SK-N-SH (cell line): ENCODE results near the gene WDHD1. TPM values are rescaled to one million over a fixed set of nuclear protein-coding genes. Genes with fewer than 3 reads are reported as not detected.

Source experiments
- CTCF ChIA-PET: fragments of 300-600, 350-600 bp; formaldehyde crosslinking; extraction: SDS; loops from one replicate; lab custom pipeline; 2021; lab: Yijun Ruan, JAX
- POLR2A ChIA-PET: fragments of 350-600 bp; sonication (Branson Sonifier 250); formaldehyde crosslinking; extraction: SDS; loops from one replicate; lab custom pipeline; 2020; ENCODE audit warnings: antibody characterized with exemption, inconsistent platforms; lab: Yijun Ruan, JAX
- DNase-seq: peaks from one replicate; pipeline ENCODE4 v3.0.0; 2012
- H2AFZ ChIP-seq: fragments of 200-600 bp; sonication (generic); 2 replicates; pipeline ENCODE4 v1.8.1; 2016; ENCODE audit warnings: antibody characterized with exemption, mild to moderate bottlenecking, low read depth
- H3F3A ChIP-seq: fragments of 200-600 bp; sonication (generic); replicated peaks from 2 replicates; pipeline ENCODE3; 2016; ENCODE audit warnings: antibody characterized with exemption, mild to moderate bottlenecking; ENCODE audit not compliant: insufficient read depth
- H3K27ac ChIP-seq, 2 experiments: fragments of 200-500 bp in 1 of 2; fragments of 200-600 bp in 1 of 2; sonication (Bioruptor generic) in 1 of 2; sonication (generic), shearing (Covaris generic) in 1 of 2; 2 replicates each; pipeline versions ENCODE4 v1.5.1 to v1.6.1; 2014 to 2016; ENCODE audit warnings: low read depth in 2 of 2, inconsistent platforms in 1 of 2, low read length in 1 of 2, mild to moderate bottlenecking in 1 of 2, mixed read lengths in 1 of 2
- H3K27me3 ChIP-seq: fragments of 200-600 bp; sonication (generic), shearing (Covaris generic); 2 replicates; pipeline ENCODE4 v1.6.1; 2016; ENCODE audit warnings: mixed run types; ENCODE audit not compliant: insufficient read depth
- H3K36me3 ChIP-seq, 2 experiments: fragments of 200-500 bp in 1 of 2; fragments of 200-600 bp in 1 of 2; sonication (Bioruptor generic) in 1 of 2; sonication (generic) in 1 of 2; replicated peaks in 1 of 2; 2 replicates each; pipeline versions ENCODE3 to v1.5.1; 2014 to 2016; ENCODE audit warnings: low read length in 1 of 2, mild to moderate bottlenecking in 1 of 2; ENCODE audit not compliant: insufficient read depth in 2 of 2, control insufficient read depth in 1 of 2
- H3K4me1 ChIP-seq, 2 experiments: fragments of 200-500 bp in 1 of 2; fragments of 200-600 bp in 1 of 2; sonication (Bioruptor generic) in 1 of 2; sonication (generic), shearing (Covaris generic) in 1 of 2; 2 replicates each; pipeline versions ENCODE4 v1.5.1 to v1.6.1; 2014 to 2016; ENCODE audit warnings: low read depth in 1 of 2, low read length in 1 of 2, mixed run types in 1 of 2; ENCODE audit not compliant: insufficient read depth in 2 of 2, control insufficient read depth in 1 of 2
- H3K4me2 ChIP-seq: fragments of 200-600 bp; sonication (generic), shearing (Covaris generic); 2 replicates; pipeline ENCODE4 v1.6.1; 2017; ENCODE audit warnings: mixed run types
- H3K4me3 ChIP-seq, 2 experiments: fragments of 200-500 bp in 1 of 2; fragments of 200-600 bp in 1 of 2; sonication (Bioruptor generic) in 1 of 2; sonication (generic), shearing (Covaris generic) in 1 of 2; 2 replicates each; pipeline versions ENCODE4 v1.5.1 to v1.8.1; 2014 to 2016; ENCODE audit warnings: low read depth in 2 of 2, inconsistent platforms in 1 of 2, low read length in 1 of 2, mild to moderate bottlenecking in 1 of 2, mixed read lengths in 1 of 2, moderate library complexity in 1 of 2
- H3K79me2 ChIP-seq: fragments of 200-600 bp; sonication (generic); 2 replicates; pipeline ENCODE4 v1.8.1; 2017; ENCODE audit warnings: mild to moderate bottlenecking; ENCODE audit not compliant: insufficient read depth
- H3K9ac ChIP-seq: fragments of 200-600 bp; sonication (generic); 2 replicates; pipeline ENCODE4 v1.6.1; 2017; ENCODE audit warnings: mixed run types
- H3K9me2 ChIP-seq: fragments of 200-600 bp; sonication (generic); 2 replicates; pipeline ENCODE4 v1.6.1; 2017; ENCODE audit warnings: mixed run types
- H3K9me3 ChIP-seq: fragments of 200-600 bp; sonication (generic); 2 replicates; pipeline ENCODE4 v1.6.1; 2017; ENCODE audit warnings: mixed run types, mild to moderate bottlenecking, moderate library complexity
- H4K20me1 ChIP-seq: fragments of 200-600 bp; sonication (generic); 2 replicates; pipeline ENCODE4 v1.6.1; 2017; ENCODE audit warnings: mild to moderate bottlenecking, mixed run types; ENCODE audit not compliant: insufficient read depth
- FOSL2 ChIP-seq: IDR thresholded peaks from 2 replicates; pipeline ENCODE4 v1.4.0; 2012; ENCODE audit warnings: low read depth, mild to moderate bottlenecking, moderate library complexity, borderline replicate concordance
- GATA2 ChIP-seq: sonication (generic); formaldehyde crosslinking; IDR thresholded peaks from 2 replicates; pipeline ENCODE4 v1.5.0; 2020; ENCODE audit warnings: mild to moderate bottlenecking, missing genetic modification reagents
- JUND ChIP-seq: IDR thresholded peaks from 2 replicates; pipeline ENCODE4 v1.4.0; 2012
- NRF1 ChIP-seq: IDR thresholded peaks from 2 replicates; pipeline ENCODE4 v1.6.1; 2012; ENCODE audit warnings: low read depth, mild to moderate bottlenecking, low read length
- POLR2AphosphoS5 ChIP-seq: IDR thresholded peaks from 2 replicates; pipeline ENCODE4 v1.6.1; 2012; ENCODE audit warnings: low read depth, low read length
- RAD21 ChIP-seq: IDR thresholded peaks from 2 replicates; pipeline ENCODE4 v1.6.1; 2012; ENCODE audit warnings: mild to moderate bottlenecking, low read length
- RCOR1 ChIP-seq: fragments of 150-350 bp; IDR thresholded peaks from 2 replicates; pipeline ENCODE4 v1.6.1; 2017; ENCODE audit warnings: antibody characterized with exemption, low read length
- RXRA ChIP-seq: IDR thresholded peaks from 2 replicates; pipeline ENCODE4 v1.4.0; 2012; ENCODE audit warnings: low read depth, mild to moderate bottlenecking, borderline replicate concordance
- WGBS: methylation state at CpG from one replicate; pipeline ENCODE4 v1.1.6; 2017; ENCODE audit warnings: low lambda C conversion rate; 5-methylcytosine and 5-hydroxymethylcytosine counted together
- polyA plus RNA-seq, 3 experiments: library from polyadenylated mRNA; depleted of rRNA; stranded (reverse); fragments of >200 nt; gene quantifications; 2 replicates each; pipeline ENCODE4 v1.2.3, GENCODE V29; 2012
- TF ChIP-seq, protein P1 (sequence below): IDR thresholded peaks from 2 replicates; pipeline ENCODE4 v1.4.0; 2012; ENCODE audit warnings: low read depth
- TF ChIP-seq, protein P2 (sequence below): fragments of 200-600 bp; sonication (generic); IDR thresholded peaks from 2 replicates; pipeline ENCODE4 v1.6.1; 2017; ENCODE audit warnings: antibody characterized with exemption, mild to moderate bottlenecking, moderate library complexity
- TF ChIP-seq, protein P3 (sequence below): fragments of 150-350 bp; IDR thresholded peaks from 2 replicates; pipeline ENCODE4 v1.6.1; 2016; ENCODE audit warnings: mild to moderate bottlenecking, low read depth, low read length
- TF ChIP-seq, protein P4 (sequence below): IDR thresholded peaks from 2 replicates; pipeline ENCODE4; 2012

WDHD1 gene
- polyA plus RNA-seq, 1 of the 3 experiments (the other 2 are of a cell fraction), result 2.9 TPM

DNA sequence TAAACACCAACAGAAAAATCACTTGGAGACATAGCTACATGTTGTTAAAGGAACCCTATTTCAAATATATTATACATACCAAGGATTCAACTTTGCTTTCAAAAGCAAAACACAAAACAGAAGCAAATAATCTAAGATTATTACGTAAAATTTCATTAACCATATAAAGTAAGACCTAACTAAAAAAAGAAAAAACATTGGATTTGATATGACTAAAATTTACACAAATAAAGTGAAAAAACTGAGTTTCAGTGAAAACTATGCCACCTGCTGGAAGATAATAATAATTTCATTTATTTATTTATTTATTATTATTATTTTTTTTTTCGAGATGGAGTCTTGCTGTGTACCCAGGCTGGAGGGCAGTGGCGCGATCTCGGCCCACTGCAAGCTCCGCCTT is 45.2 kb downstream of the WDHD1 start:
- H3K9ac ChIP-seq, result no peak overlapping the region
- 71% methylated on average over 6 of the region's 6 CpGs for WGBS
- H2AFZ ChIP-seq, result no peak overlapping the region
- H3K4me1 ChIP-seq, result peaks cover 0 to 4% of the 10 kb centered on the region in 2 experiments; a peak in 1 of 4 replicates
- TF ChIP-seq, protein P1, sequence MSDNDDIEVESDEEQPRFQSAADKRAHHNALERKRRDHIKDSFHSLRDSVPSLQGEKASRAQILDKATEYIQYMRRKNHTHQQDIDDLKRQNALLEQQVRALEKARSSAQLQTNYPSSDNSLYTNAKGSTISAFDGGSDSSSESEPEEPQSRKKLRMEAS, result no peak
- no peak for TF ChIP-seq RCOR1
- TF ChIP-seq, protein P2, sequence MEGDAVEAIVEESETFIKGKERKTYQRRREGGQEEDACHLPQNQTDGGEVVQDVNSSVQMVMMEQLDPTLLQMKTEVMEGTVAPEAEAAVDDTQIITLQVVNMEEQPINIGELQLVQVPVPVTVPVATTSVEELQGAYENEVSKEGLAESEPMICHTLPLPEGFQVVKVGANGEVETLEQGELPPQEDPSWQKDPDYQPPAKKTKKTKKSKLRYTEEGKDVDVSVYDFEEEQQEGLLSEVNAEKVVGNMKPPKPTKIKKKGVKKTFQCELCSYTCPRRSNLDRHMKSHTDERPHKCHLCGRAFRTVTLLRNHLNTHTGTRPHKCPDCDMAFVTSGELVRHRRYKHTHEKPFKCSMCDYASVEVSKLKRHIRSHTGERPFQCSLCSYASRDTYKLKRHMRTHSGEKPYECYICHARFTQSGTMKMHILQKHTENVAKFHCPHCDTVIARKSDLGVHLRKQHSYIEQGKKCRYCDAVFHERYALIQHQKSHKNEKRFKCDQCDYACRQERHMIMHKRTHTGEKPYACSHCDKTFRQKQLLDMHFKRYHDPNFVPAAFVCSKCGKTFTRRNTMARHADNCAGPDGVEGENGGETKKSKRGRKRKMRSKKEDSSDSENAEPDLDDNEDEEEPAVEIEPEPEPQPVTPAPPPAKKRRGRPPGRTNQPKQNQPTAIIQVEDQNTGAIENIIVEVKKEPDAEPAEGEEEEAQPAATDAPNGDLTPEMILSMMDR, result peak; percentile 51
- no peak for TF ChIP-seq GATA2 (CRISPR knock-in tag)
- no peak for TF ChIP-seq FOSL2
- TF ChIP-seq RAD21, result peak; percentile 15; the same call in 1 of the 2 replicates
- TF ChIP-seq, protein P3, sequence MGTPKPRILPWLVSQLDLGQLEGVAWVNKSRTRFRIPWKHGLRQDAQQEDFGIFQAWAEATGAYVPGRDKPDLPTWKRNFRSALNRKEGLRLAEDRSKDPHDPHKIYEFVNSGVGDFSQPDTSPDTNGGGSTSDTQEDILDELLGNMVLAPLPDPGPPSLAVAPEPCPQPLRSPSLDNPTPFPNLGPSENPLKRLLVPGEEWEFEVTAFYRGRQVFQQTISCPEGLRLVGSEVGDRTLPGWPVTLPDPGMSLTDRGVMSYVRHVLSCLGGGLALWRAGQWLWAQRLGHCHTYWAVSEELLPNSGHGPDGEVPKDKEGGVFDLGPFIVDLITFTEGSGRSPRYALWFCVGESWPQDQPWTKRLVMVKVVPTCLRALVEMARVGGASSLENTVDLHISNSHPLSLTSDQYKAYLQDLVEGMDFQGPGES, result no peak
- no peak for TF ChIP-seq POLR2AphosphoS5
- TF ChIP-seq NRF1, result no peak
- TF ChIP-seq JUND, result no peak
- TF ChIP-seq, all 33 proteins: peak for 2
- Histone ChIP-seq H3K4me3 (no peak overlapping the region), H3K27ac (peak overlapping the region in 1 of 2 experiments; percentile 53; a peak in 1 of 4 replicates), H3K9me3 (no peaks in the 10 kb centered on the region), H3K36me3 (peaks cover 7 to 22% of the 10 kb centered on the region in 2 experiments), H3K27me3 (no peaks in the 10 kb centered on the region), H3F3A (peaks cover 17% of the 10 kb centered on the region), H3K79me2 (no peaks in the 10 kb centered on the region), H3K4me2 (no peak overlapping the region), H3K9me2 (no peaks in the 10 kb centered on the region), H4K20me1 (no peaks in the 10 kb centered on the region)
- POLR2A ChIA-PET, result no interaction called here
- peak; percentile 9 for DNase-seq
- CTCF ChIA-PET, result interaction anchor here (0.6 to 2.0 kb wide), 13 partner anchors 14 to 418 kb away, joined by 3 to 8 read pairs (median 3); no protein-coding TSS in a partner anchor

DNA sequence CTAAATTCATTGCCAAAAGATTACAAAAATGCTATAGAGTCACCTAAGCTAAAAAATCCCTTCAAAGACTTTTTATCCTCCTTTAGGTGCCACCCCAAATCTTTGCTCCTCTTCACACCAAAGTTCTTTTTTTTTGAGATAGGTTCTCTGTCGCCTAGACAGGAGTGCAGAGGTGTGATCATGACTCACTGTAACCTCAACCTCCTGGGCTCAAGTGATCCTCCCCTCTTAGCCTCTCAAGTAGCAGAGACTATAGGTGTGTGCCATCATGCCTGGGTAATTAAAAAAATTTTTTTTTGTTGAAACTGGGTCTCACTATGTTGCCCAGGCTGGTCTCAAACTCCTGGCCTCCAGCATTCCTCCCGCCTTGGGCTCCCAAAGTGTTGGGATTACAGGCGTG is 47.9 kb downstream of the WDHD1 start:
- H2AFZ ChIP-seq, result no peak overlapping the region
- WGBS, result 62% methylated on average over 3 of the region's 3 CpGs
- no peak for DNase-seq
- TF ChIP-seq, protein P4, sequence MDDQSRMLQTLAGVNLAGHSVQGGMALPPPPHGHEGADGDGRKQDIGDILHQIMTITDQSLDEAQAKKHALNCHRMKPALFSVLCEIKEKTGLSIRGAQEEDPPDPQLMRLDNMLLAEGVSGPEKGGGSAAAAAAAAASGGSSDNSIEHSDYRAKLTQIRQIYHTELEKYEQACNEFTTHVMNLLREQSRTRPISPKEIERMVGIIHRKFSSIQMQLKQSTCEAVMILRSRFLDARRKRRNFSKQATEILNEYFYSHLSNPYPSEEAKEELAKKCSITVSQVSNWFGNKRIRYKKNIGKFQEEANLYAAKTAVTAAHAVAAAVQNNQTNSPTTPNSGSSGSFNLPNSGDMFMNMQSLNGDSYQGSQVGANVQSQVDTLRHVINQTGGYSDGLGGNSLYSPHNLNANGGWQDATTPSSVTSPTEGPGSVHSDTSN, result no peak
- TF ChIP-seq RXRA, result no peak
- TF ChIP-seq, all 33 proteins: peak for 0
- Histone ChIP-seq H3K9me2 (no peaks in the 10 kb centered on the region), H3K27me3 (no peaks in the 10 kb centered on the region), H3K4me3 (no peak overlapping the region), H3K9me3 (no peaks in the 10 kb centered on the region), H3K27ac (no peak overlapping the region), H3K36me3 (peaks cover 2 to 27% of the 10 kb centered on the region in 2 experiments), H3K79me2 (no peaks in the 10 kb centered on the region), H3F3A (peaks cover 24% of the 10 kb centered on the region), H3K4me2 (no peak overlapping the region), H3K4me1 (peaks cover 0 to 13% of the 10 kb centered on the region in 2 experiments; a peak in 2 of 4 replicates), H4K20me1 (no peaks in the 10 kb centered on the region), H3K9ac (no peak overlapping the region)
- CTCF ChIA-PET, result interaction anchor here (0.9 kb wide), 1 partner anchor 89 kb away, joined by 3 read pairs; no protein-coding TSS in a partner anchor
- POLR2A ChIA-PET, result no interaction called here
